Measurements from ENCODE around the gene ENTPD8.

ENTPD8 gene

GRCh38 chr9:137461316-137461662 lies 20.1 kb upstream of the ENTPD8 start:
- H3K4me3 ChIP-seq (ENCODE audit: low read length): no peak overlapping the region
- H3K9me3 ChIP-seq (ENCODE audit: control insufficient read depth, low read length): no peaks in the 10 kb centered on the region
- no peak overlapping the region for H3K9ac ChIP-seq (ENCODE audit: low read length)
- no peaks in the 10 kb centered on the region for H3K27me3 ChIP-seq (replicated peaks; ENCODE audit: control insufficient read depth, insufficient read depth, low read length)
- no peak for DNase-seq (ENCODE audit: low read depth)
- peaks cover 13% of the 10 kb centered on the region for H3K36me3 ChIP-seq (ENCODE audit: control insufficient read depth, insufficient read depth, low read length, severe bottlenecking)
- peaks cover 13% of the 10 kb centered on the region for H3K4me1 ChIP-seq (ENCODE audit: control insufficient read depth, insufficient read depth, low read length)

- H3K27me3 ChIP-seq (replicated peaks; ENCODE audit: control insufficient read depth, insufficient read depth, low read length): no peaks in the 10 kb centered on the region
These were observed 19.5 kb upstream of the ENTPD8 start for GRCh38 chr9:137460363-137461315.

GRCh38 chr9:137459601-137460362 lies 18.6 kb upstream of the ENTPD8 start:
- DNase-seq (ENCODE audit: low read depth): no peak
- Histone ChIP-seq H3K4me1 (ENCODE audit: control insufficient read depth, insufficient read depth, low read length) (peaks cover 23% of the 10 kb centered on the region), H3K36me3 (ENCODE audit: control insufficient read depth, insufficient read depth, low read length, severe bottlenecking) (peaks cover 13% of the 10 kb centered on the region), H3K9me3 (ENCODE audit: control insufficient read depth, low read length) (no peaks in the 10 kb centered on the region), H3K9ac (ENCODE audit: low read length) (peak overlapping the region; percentile 79), H3K27me3 (replicated peaks; ENCODE audit: control insufficient read depth, insufficient read depth, low read length) (no peaks in the 10 kb centered on the region), H3K4me3 (ENCODE audit: low read length) (peak overlapping the region; percentile 73)

More at GRCh38 chr9:137460363-137461315, 19.5 kb upstream of the ENTPD8 start:
- no peak overlapping the region for H3K4me3 ChIP-seq (ENCODE audit: low read length)
- H3K9ac ChIP-seq (ENCODE audit: low read length): no peak overlapping the region
- H3K36me3 ChIP-seq (ENCODE audit: control insufficient read depth, insufficient read depth, low read length, severe bottlenecking): peaks cover 13% of the 10 kb centered on the region
- H3K9me3 ChIP-seq (ENCODE audit: control insufficient read depth, low read length): no peaks in the 10 kb centered on the region
- peaks cover 19% of the 10 kb centered on the region for H3K4me1 ChIP-seq (ENCODE audit: control insufficient read depth, insufficient read depth, low read length)
- no peak for DNase-seq (ENCODE audit: low read depth)

- peak within 1 kb of the TSS; percentile 79 for H3K4me3 ChIP-seq (ENCODE audit: low read length)
- peak; percentile 99 for DNase-seq (ENCODE audit: low read depth)
These were observed 18.0 kb upstream of the ENTPD8 start, which contains the start of gene NSMF for GRCh38 chr9:137459152-137459600. Gene NSMF (minus strand): TSS chr9:137459334. CDS start chr9:137459102, 232 bp downstream.

GRCh38 chr9:137458194-137459151 lies 17.3 kb upstream of the ENTPD8 start:
- peak; percentile 57 for DNase-seq (ENCODE audit: low read depth)
- H3K36me3 ChIP-seq (ENCODE audit: control insufficient read depth, insufficient read depth, low read length, severe bottlenecking): peaks cover 13% of the 10 kb centered on the region
- H3K9ac ChIP-seq (ENCODE audit: low read length): peak overlapping the region; percentile 89
- H3K9me3 ChIP-seq (ENCODE audit: control insufficient read depth, low read length): no peaks in the 10 kb centered on the region
- H3K4me3 ChIP-seq (ENCODE audit: low read length): peak overlapping the region; percentile 79
- peaks cover 29% of the 10 kb centered on the region for H3K4me1 ChIP-seq (ENCODE audit: control insufficient read depth, insufficient read depth, low read length)
- H3K27me3 ChIP-seq (replicated peaks; ENCODE audit: control insufficient read depth, insufficient read depth, low read length): no peaks in the 10 kb centered on the region

More at GRCh38 chr9:137459152-137459600, 18.0 kb upstream of the ENTPD8 start, which contains the start of gene NSMF:
- H3K36me3 ChIP-seq (ENCODE audit: control insufficient read depth, insufficient read depth, low read length, severe bottlenecking): peaks cover 13% of the 10 kb centered on the region
- H3K9ac ChIP-seq (ENCODE audit: low read length): peak within 1 kb of the TSS; percentile 89
- H3K4me1 ChIP-seq (ENCODE audit: control insufficient read depth, insufficient read depth, low read length): peaks cover 29% of the 10 kb centered on the region
- H3K9me3 ChIP-seq (ENCODE audit: control insufficient read depth, low read length): no peaks in the 10 kb centered on the region
- H3K27me3 ChIP-seq (replicated peaks; ENCODE audit: control insufficient read depth, insufficient read depth, low read length): no peaks in the 10 kb centered on the region

- peaks cover 19% of the 10 kb centered on the region for H3K36me3 ChIP-seq (ENCODE audit: control insufficient read depth, insufficient read depth, low read length, severe bottlenecking)
- H3K27me3 ChIP-seq (replicated peaks; ENCODE audit: control insufficient read depth, insufficient read depth, low read length): no peaks in the 10 kb centered on the region
- peak overlapping the region; percentile 89 for H3K9ac ChIP-seq (ENCODE audit: low read length)
- DNase-seq (ENCODE audit: low read depth): no peak
- H3K4me1 ChIP-seq (ENCODE audit: control insufficient read depth, insufficient read depth, low read length): peaks cover 29% of the 10 kb centered on the region
- H3K4me3 ChIP-seq (ENCODE audit: low read length): peak overlapping the region; percentile 79
- no peaks in the 10 kb centered on the region for H3K9me3 ChIP-seq (ENCODE audit: control insufficient read depth, low read length)
These were observed 16.4 kb upstream of the ENTPD8 start for GRCh38 chr9:137457406-137458193.

- H3K36me3 ChIP-seq (ENCODE audit: control insufficient read depth, insufficient read depth, low read length, severe bottlenecking): peaks cover 22% of the 10 kb centered on the region
- no peaks in the 10 kb centered on the region for H3K27me3 ChIP-seq (replicated peaks; ENCODE audit: control insufficient read depth, insufficient read depth, low read length)
- H3K9me3 ChIP-seq (ENCODE audit: control insufficient read depth, low read length): no peaks in the 10 kb centered on the region
- peak overlapping the region; percentile 20 for H3K4me3 ChIP-seq (ENCODE audit: low read length)
- H3K9ac ChIP-seq (ENCODE audit: low read length): peak overlapping the region; percentile 27
- DNase-seq (ENCODE audit: low read depth): no peak
- peaks cover 29% of the 10 kb centered on the region for H3K4me1 ChIP-seq (ENCODE audit: control insufficient read depth, insufficient read depth, low read length)
These were observed 15.8 kb upstream of the ENTPD8 start for GRCh38 chr9:137456864-137457405.

- Histone ChIP-seq H3K4me1 (ENCODE audit: control insufficient read depth, insufficient read depth, low read length) (peaks cover 29% of the 10 kb centered on the region), H3K4me3 (ENCODE audit: low read length) (peak overlapping the region; percentile 20), H3K9me3 (ENCODE audit: control insufficient read depth, low read length) (no peaks in the 10 kb centered on the region), H3K27me3 (replicated peaks; ENCODE audit: control insufficient read depth, insufficient read depth, low read length) (no peaks in the 10 kb centered on the region), H3K36me3 (ENCODE audit: control insufficient read depth, insufficient read depth, low read length, severe bottlenecking) (peaks cover 22% of the 10 kb centered on the region), H3K9ac (ENCODE audit: low read length) (peak overlapping the region; percentile 27)
- peak; percentile 81 for DNase-seq (ENCODE audit: low read depth)
These were observed 15.1 kb upstream of the ENTPD8 start for GRCh38 chr9:137456061-137456863.

- no peak overlapping the region for H3K4me3 ChIP-seq (ENCODE audit: low read length)
- DNase-seq (ENCODE audit: low read depth): no peak
- peaks cover 29% of the 10 kb centered on the region for H3K4me1 ChIP-seq (ENCODE audit: control insufficient read depth, insufficient read depth, low read length)
- H3K9me3 ChIP-seq (ENCODE audit: control insufficient read depth, low read length): no peaks in the 10 kb centered on the region
- H3K9ac ChIP-seq (ENCODE audit: low read length): peak overlapping the region; percentile 51
- peaks cover 17% of the 10 kb centered on the region for H3K36me3 ChIP-seq (ENCODE audit: control insufficient read depth, insufficient read depth, low read length, severe bottlenecking)
- H3K27me3 ChIP-seq (replicated peaks; ENCODE audit: control insufficient read depth, insufficient read depth, low read length): no peaks in the 10 kb centered on the region
These were observed 14.3 kb upstream of the ENTPD8 start for GRCh38 chr9:137455359-137455991.
